Measurements from ENCODE around the gene ARSB.
"Not testable (repeated sequence)": the region's sequence is repeated elsewhere in the genome, so short reads cannot be mapped to it uniquely, and the experiment has no call there.

ARSB gene

GRCh38 chr5:78866076-78866475 lies 119.0 kb downstream of the ARSB start:
- intact Hi-C loops (cut with DNase I) = not testable (repeated sequence)

GRCh38 chr5:78858364-78858763 lies 126.7 kb downstream of the ARSB start:
- DNase-seq = no peak
- intact Hi-C loops (cut with DNase I) = no loop called here

More at GRCh38 chr5:78866076-78866475, 119.0 kb downstream of the ARSB start:
- not testable (repeated sequence) for DNase-seq

DNA sequence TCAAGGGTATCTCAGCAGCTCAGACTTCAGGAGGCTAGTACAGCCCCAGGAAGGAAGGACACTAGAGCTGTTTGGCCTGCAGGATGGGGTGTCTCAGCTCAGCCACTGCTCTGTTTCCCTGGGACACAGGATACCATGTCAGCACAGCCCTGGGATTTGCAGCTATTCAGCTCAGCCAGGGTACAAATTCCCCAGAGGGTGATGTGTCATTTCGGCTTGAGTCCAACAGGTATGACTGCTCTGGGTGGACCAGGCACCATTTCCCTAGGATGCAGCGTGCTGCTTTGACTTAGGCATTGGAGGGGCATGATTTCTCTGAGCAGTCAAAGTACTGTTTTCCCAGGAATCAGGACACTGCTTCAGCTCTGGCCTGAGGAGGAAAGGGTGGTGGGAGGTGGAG lies 130.1 kb downstream of the ARSB start:
- intact Hi-C loops (cut with DNase I) = no loop called here
- DNase-seq = no peak

DNA sequence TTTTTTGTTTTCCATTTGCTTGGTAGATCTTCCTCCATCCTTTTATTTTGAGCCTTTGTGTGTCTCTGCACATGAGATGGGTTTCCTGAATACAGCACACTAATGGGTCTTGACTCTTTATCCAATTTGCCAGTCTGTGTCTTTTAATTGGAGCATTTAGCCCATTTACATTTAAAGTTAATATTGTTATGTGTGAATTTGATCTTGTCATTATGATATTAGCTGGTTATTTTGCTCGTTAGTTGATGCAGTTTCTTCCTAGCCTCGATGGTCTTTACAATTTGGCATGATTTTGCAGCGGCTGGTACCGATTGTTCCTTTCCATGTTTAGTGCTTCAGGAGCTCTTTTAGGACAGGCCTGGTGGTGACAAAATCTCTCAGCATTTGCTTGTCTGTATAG lies 133.2 kb downstream of the ARSB start:
- intact Hi-C loops (cut with DNase I); DNase-seq: not testable (repeated sequence)

DNA sequence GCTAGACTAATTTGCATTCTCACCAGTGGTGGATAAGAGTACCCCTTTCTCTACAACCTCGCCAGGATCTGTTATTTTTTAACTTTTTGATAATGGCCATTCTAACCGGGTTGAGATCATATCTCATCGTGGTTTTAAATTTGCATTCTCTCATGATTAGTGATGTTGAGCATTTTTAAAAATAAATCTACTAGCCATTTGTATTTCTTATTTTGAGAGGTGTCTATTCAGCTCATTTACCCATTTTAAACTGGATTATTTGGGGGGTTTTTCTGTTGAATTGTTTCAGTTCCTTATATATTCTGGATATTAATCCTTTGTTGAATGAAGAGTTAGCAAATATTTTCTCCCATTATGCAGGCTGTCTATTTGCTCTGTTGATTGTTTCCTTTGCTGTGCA lies 139.6 kb downstream of the ARSB start:
- DNase-seq = no peak
- intact Hi-C loops (cut with DNase I) = no loop called here

- no peak for DNase-seq
- intact Hi-C loops (cut with DNase I) = no loop called here
These were observed 141.7 kb downstream of the ARSB start for GRCh38 chr5:78843436-78843835.

DNA sequence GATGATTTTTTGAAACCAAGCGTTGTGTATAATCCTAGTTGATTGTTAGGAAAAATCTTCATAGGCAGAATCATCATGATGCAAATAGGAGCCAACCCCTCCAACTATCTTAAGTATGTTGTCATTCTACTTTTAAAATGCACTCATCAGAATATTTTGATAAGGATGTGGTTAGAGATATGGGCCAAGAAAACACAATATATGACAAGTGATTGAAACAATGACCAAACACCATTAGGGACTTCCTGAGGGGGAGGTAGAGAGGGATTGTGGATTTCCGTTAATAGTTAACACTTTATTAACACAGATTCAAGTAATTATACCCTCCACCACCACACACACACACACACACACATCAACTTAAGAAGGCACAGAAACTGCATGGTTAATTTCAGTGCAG lies 143.3 kb downstream of the ARSB start:
- intact Hi-C loops (cut with DNase I) = no loop called here
- DNase-seq = no peak

- intact Hi-C loops (cut with DNase I) = no loop called here
These were observed 146.4 kb downstream of the ARSB start for GRCh38 chr5:78838753-78839152.

DNA sequence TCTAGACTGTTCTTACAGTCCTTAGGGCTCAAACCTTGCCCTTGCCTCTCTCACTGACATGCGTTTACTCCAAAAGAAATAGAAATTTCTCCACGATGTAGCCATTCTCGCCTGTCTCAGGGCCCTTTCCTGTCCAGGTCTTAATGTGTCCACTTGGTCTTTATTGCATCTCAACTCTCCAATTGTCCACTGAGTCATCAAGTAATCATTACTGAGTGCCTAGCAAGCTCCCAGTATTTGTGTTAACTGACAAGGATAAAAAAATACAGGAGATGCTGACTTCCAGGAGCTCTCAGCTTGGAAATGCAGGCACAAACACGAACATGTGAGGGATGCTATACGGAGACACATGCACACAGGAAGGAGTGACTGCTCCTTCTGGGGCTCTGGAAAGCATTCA lies 147.3 kb downstream of the ARSB start:
- DNase-seq = no peak
- intact Hi-C loops (cut with DNase I) = no loop called here

More at GRCh38 chr5:78838753-78839152, 146.4 kb downstream of the ARSB start:
- no peak for DNase-seq

DNA sequence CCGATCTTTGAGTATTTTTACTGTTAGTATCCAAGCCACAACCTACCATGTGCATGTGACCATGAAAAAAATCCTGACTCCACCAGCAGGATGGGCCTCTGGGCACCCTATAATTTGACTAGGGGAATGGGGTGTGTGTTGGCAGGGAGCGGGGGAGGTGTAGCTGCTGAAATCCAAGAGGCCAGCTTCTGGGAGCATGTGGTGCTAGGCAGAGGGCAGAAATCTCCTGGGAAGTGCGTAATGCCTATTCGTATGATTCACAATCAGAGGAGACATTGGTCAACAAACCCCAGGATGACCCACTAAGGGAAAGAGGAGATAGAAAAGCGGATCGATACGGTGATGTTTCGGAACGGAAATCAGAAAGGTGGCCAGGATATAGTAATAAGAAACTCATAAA lies 149.9 kb downstream of the ARSB start:
- intact Hi-C loops (cut with DNase I) = no loop called here
- DNase-seq = peak in 1 of 10 donors; percentile 61

- DNase-seq = no peak
These were observed 151.8 kb downstream of the ARSB start for GRCh38 chr5:78833284-78833683.

GRCh38 chr5:78830528-78831046 lies 154.5 kb downstream of the ARSB start:
- no peak for DNase-seq
- intact Hi-C loops (cut with DNase I) = no loop called here

More at GRCh38 chr5:78833284-78833683, 151.8 kb downstream of the ARSB start:
- intact Hi-C loops (cut with DNase I) = no loop called here

- intact Hi-C loops (cut with DNase I) = no loop called here
- peak in 3 of 10 donors; percentile 28 to 65 (median 35) for DNase-seq
These were observed 155.1 kb downstream of the ARSB start for GRCh38 chr5:78829811-78830527.

- DNase-seq = no peak
These were observed 157.4 kb downstream of the ARSB start for GRCh38 chr5:78827725-78828124.

DNA sequence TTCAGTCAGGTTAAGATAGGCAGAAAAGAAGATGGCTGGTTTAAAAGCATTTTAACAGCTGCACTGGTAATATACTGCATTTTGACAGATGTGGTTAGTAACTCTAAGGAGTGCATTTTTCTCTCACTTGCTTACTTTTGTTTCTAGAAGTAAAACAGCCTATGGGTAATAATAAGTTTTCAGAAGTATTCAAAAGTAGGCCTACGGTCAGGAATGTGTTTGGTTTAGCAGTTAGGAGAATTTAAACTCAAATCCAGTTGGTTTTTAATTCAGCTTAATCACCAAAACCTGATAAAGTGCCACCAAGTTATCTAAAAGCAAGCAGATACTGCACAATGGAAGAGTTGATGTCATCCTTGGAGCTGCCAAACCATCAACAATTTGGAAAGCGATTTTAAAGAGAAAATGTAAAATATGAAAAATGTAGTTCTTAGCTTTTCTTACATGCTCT lies 160.3 kb downstream of the ARSB start:
- DNase-seq = no peak
- intact Hi-C loops (cut with DNase I) = no loop called here

More at GRCh38 chr5:78827725-78828124, 157.4 kb downstream of the ARSB start:
- intact Hi-C loops (cut with DNase I) = no loop called here

GRCh38 chr5:78823196-78823595 lies 161.9 kb downstream of the ARSB start:
- intact Hi-C loops (cut with DNase I) = no loop called here

GRCh38 chr5:78821536-78822021 lies 163.5 kb downstream of the ARSB start:
- intact Hi-C loops (cut with DNase I) = no loop called here
- DNase-seq = no peak

More at GRCh38 chr5:78823196-78823595, 161.9 kb downstream of the ARSB start:
- no peak for DNase-seq

GRCh38 chr5:78819707-78820106 lies 165.4 kb downstream of the ARSB start:
- no peak for DNase-seq
- intact Hi-C loops (cut with DNase I) = no loop called here

DNA sequence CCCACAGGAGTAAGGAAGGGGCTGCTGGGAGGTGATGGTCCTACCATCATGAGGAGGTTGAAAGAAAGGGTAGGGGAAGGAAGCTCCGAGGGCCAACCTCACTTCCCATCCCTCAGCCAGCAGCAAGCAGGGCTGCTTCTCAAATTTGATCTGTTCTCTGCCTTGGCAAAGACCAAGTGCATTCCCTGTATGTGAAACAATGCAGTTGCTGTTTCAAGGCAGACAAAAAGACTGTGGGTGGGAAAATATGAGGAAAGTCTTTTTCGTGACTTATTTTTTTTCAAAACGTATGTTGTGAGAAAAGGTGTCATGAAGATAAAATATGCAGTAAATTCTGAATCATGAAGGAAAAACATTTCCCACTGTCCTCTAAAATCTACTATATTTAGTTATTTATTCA lies 165.9 kb downstream of the ARSB start:
- no peak for DNase-seq
- intact Hi-C loops (cut with DNase I) = no loop called here

DNA sequence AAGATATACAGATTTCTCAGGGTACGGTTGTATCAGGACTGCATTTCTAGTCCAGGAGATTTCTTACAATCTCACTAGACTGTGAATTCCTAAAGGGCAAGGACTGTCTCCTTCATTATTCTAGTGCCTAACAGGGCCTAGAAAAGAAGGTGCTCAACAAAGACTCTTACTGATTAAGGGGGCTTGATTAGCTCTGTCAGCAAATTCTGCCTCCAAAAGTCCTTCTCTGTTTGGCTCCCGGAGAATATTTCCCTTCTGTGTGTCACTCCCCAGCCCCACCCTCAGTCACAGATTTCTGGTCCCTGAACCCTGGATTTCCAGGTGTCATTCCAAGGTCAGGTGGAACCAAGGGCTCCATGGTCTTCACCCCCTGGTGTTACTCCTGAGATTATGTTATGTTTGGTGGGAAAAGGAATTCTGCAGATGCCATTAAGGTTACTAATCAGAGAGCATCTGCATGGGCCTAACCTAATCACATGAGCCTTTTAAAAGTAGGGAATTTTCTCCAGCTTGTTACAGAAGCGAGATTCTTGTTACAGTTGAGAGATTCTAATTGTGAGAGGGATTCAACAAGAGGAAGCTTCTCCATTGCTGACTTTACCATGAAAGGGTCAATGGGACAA lies 168.9 kb downstream of the ARSB start:
- DNase-seq = no peak
- intact Hi-C loops (cut with DNase I) = no loop called here

DNA sequence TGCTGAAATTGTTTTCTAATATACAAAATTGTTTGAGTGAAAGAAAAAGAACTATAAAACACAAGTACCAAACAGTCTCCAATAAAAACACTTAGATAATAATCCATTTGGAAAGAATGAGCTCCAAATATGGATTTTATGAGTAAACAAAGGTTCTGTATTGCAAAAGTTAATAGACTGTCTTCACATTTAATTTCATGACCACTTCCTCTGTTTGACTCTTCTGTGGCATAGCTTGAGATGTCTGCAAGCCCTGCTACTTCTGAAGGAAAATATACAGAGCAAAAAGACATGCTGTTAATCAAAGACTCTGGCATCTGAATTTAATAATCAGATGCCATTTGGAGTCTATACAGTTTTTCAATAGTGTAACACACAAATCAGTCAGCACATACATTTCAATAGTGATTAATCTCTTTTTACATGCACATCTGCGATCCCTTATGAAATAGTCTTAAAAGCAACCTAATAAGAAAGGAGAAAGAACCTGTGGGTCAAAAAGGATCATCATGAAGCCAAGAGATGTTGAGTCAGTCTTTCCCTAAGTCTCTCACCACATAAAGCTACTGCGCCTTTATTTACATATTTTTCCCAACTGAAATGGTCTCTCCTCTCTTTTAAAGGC lies 171.1 kb downstream of the ARSB start:
- intact Hi-C loops (cut with DNase I) = no loop called here
- DNase-seq = no peak
